Mucosa of descending colon (tissue), 3 donors: ENCODE data around the gene ARTN. TPM values are rescaled to one million over a fixed set of nuclear protein-coding genes. Genes with fewer than 3 reads are reported as not detected.
A peak's percentile ranks its signal among the peaks of the same experiment; 100 is the strongest.

Source experiments
- ATAC-seq: fragments of 200-7000 bp; cut with Tn5 transposase; one replicate; pipeline ENCODE4 v1.9.1; 2020; ENCODE audit warnings: mild to moderate bottlenecking, moderate library complexity
- DNase-seq, 3 donors: peaks; one replicate each; pipeline ENCODE4 v3.0.0-alpha.2; 2020
- H3K36me3 ChIP-seq: fragments of 200-600 bp; one replicate; pipeline ENCODE4 v1.8.0; 2021; ENCODE audit warnings: low read depth, mild to moderate bottlenecking
- H3K4me1 ChIP-seq: fragments of 200-600 bp; one replicate; pipeline ENCODE4 v1.8.0; 2021; ENCODE audit warnings: low read depth, mild to moderate bottlenecking
- H3K4me3 ChIP-seq: fragments of 200-600 bp; one replicate; pipeline ENCODE4 v1.8.0; 2021; ENCODE audit warnings: mild to moderate bottlenecking
- H3K9me3 ChIP-seq: fragments of 200-600 bp; one replicate; pipeline ENCODE4 v1.8.0; 2021; ENCODE audit warnings: mild to moderate bottlenecking
- intact Hi-C, 2 donors: fragments of 100-400 bp; cut with DNase I in 1 of 2; cut with micrococcal nuclease in 1 of 2; formaldehyde crosslinking; loops; one replicate each; pipeline versions ENCODE4 v1.11.0 to v1.11.1; 2022; cut with DNase I, micrococcal nuclease
- total RNA-seq, 3 donors: library from RNA; stranded (reverse); fragmentation: NEBNext Ultra II Directional in 2 of 3; extraction: Animal tissue kit (Norgen Biotek cat#: 25700) in 2 of 3; gene quantifications; one replicate each; pipeline versions ENCODE4 v1.2.1 to v1.2.4, GENCODE V29; 2021 to 2023
- TF ChIP-seq, protein P1 (sequence below): fragments of 200-600 bp; IDR thresholded peaks from one replicate; pipeline ENCODE4 v1.8.0; 2022; ENCODE audit warnings: antibody characterized with exemption, mild to moderate bottlenecking
- donor health status: DM: no; HTN: no; CAD: no; lungs with moderate emphysema.
- donor health status: DM: no; HTN: no; CAD: no.
- donor health status: DM: no; HTN: yes; CAD: no.

Gene ARTN
- total RNA-seq, 3 donors from 2014 or later = 6.9 to 14.2 (median 7.4) TPM

DNA sequence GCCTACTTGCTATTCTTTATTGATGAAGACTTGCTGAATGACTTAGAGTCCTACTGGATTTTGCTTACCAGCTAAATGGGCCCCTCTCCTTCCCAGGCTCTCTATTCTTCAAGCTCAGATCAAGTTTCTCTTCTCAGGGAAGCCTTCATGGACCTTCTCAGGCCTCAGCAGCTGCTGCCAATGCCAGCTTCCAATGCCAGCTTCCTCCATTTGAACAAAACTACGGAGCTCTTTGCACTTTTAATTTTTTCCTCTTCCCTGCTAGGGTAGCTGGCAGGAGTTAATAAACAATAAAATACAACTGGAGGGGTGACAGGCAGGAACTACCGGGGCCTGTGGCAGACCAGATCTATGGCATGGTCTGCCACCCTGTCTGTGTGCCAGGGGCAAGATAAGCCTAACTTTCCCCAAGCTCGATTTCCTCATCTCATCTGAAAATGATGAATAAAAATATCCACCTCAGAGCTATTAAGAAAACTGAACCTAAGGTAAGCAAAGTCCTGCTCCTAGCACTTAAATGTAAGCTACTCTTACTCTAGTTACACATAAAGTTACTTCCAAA lies 12.2 kb downstream of the ARTN start:
- peaks cover 24% of the 10 kb centered on the region for H3K4me1 ChIP-seq
- intact Hi-C loops = no loop called here
- ATAC-seq = no peak

DNA sequence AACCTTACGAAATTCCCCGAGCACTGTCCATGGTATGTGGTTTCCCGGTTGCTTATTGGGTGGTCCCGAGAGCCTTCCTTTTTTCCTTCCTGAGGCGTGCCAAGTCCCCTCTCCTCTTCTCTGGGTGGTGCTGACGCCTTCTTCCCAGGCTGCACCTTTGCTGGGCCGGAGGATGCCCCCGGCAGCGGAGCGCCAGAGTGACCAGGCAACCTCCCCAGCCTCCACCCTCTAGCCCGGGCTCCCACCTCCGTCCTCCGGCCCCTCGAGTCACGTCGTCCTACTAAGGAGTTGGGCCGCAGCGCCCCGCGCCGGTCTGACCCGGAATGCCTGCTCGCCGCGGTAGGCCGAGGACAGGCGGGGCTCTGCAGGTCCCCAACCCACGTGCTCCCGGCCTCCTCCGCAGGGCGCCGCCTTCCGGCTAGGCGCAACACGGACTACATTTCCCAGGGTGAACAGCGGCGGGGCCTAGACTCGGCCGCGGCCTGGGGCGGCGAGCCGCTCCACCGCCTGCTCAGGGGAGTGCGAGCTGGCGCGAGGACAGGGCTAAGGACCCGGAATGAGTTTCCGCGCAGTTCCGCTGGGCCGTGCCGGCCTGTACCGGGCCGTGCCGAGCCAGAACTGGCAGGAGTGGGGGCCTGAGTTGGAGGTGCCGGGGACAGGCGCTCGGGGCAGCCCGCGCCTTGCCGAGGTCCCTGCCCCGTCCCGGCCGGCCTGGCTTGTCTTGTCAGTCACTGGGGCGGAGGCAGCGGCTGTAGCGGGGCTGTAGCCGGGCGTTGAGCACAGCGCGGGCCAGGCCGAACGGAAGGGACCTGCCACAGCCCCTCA lies 12.8 kb downstream of the ARTN start, which contains the start of gene IPO13:
Gene IPO13, plus strand, starts transcription at position 715 of the 825 bp plus-strand sequence. CDS start 651 bp downstream, outside the sequence.
- intact Hi-C loops = no loop called here
- ATAC-seq (peak; percentile 98), DNase-seq (peak; percentile 97 to 99 (median 97))
- no peaks in the 10 kb centered on the region for H3K9me3 ChIP-seq
- peaks cover 24% of the 10 kb centered on the region for H3K4me1 ChIP-seq
- H3K36me3 ChIP-seq = peaks cover 5% of the 10 kb centered on the region
- peak within 1 kb of the TSS; percentile 36 for H3K4me3 ChIP-seq
- TF ChIP-seq, protein P1, sequence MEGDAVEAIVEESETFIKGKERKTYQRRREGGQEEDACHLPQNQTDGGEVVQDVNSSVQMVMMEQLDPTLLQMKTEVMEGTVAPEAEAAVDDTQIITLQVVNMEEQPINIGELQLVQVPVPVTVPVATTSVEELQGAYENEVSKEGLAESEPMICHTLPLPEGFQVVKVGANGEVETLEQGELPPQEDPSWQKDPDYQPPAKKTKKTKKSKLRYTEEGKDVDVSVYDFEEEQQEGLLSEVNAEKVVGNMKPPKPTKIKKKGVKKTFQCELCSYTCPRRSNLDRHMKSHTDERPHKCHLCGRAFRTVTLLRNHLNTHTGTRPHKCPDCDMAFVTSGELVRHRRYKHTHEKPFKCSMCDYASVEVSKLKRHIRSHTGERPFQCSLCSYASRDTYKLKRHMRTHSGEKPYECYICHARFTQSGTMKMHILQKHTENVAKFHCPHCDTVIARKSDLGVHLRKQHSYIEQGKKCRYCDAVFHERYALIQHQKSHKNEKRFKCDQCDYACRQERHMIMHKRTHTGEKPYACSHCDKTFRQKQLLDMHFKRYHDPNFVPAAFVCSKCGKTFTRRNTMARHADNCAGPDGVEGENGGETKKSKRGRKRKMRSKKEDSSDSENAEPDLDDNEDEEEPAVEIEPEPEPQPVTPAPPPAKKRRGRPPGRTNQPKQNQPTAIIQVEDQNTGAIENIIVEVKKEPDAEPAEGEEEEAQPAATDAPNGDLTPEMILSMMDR = peak; percentile 82

More for the DNA sequence above, 12.2 kb downstream of the ARTN start:
- no peak for DNase-seq
- no peaks in the 10 kb centered on the region for H3K9me3 ChIP-seq
- peak overlapping the region; percentile 36 for H3K4me3 ChIP-seq
- H3K36me3 ChIP-seq = peaks cover 5% of the 10 kb centered on the region
- TF ChIP-seq, protein P1 = no peak

DNA sequence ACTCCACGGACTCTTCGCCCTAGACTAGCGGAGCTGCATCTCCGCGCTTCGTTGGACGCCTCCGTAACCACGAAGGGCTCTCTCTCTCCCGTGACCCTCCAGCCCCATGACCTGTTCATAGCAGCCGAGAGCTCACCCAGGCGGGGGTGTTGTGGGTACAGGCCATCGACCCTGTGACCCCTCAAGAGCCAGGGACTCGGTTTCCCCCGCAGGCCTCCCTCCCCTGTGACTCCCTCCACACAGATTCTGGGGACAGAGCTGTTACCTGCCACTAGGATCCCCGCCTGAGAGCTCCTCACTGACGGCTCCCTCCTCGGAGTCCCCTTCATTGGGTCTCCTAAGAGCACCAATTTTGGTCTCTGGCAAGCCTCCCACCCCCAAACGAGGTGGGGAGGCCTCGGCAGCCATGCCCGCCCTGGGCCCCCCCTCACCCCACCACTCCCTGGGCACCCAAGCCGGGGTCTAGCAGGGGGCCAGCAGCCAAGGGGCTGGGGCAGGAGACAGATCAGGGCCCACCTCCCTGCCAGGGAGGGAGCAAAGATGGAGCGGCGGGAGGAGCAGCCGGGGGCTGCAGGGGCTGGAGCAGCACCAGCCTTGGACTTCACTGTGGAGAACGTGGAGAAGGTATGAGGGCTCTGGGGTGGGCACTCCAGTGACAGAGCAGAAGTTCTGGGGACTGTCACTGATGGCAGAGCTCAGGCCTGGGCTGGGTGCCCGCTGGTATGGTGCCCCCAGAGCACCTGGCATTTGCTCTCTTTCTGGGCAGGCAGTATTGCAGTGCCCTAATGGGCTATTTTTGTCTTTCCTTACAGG lies 13.7 kb downstream of the ARTN start:
- no peaks in the 10 kb centered on the region for H3K9me3 ChIP-seq
- peaks cover 24% of the 10 kb centered on the region for H3K4me1 ChIP-seq
- TF ChIP-seq, protein P1 = no peak
- H3K36me3 ChIP-seq = peaks cover 5% of the 10 kb centered on the region
- DNase-seq (peak in 1 of 3 donors; percentile 61), ATAC-seq (peak; percentile 2)
- peak overlapping the region; percentile 36 for H3K4me3 ChIP-seq
- intact Hi-C loops = no loop called here

GRCh38 chr1:43947874-43948437 lies 14.4 kb downstream of the ARTN start:
- TF ChIP-seq, protein P1 = no peak
- no peak for DNase-seq
- Histone ChIP-seq H3K36me3 (peaks cover 5% of the 10 kb centered on the region), H3K4me3 (no peak overlapping the region), H3K4me1 (peaks cover 24% of the 10 kb centered on the region), H3K9me3 (no peaks in the 10 kb centered on the region)
- intact Hi-C loops = no loop called here
- no peak for ATAC-seq

GRCh38 chr1:43949678-43950077 lies 16.1 kb downstream of the ARTN start:
- peaks cover 24% of the 10 kb centered on the region for H3K4me1 ChIP-seq
- H3K9me3 ChIP-seq = no peaks in the 10 kb centered on the region
- DNase-seq (no peak), ATAC-seq (no peak)
- peaks cover 5% of the 10 kb centered on the region for H3K36me3 ChIP-seq
- TF ChIP-seq, protein P1 = no peak
- intact Hi-C loops = no loop called here
- H3K4me3 ChIP-seq = no peak overlapping the region
